NCI-H748 (cell line): Measurements from ENCODE around the gene MRPS16.

Experiments
- DNase-seq: peaks from one replicate; lab custom pipeline; 2025; ENCODE audit not compliant: unreplicated experiment; lab: John Stamatoyannopoulos, UW

MRPS16 gene

DNA sequence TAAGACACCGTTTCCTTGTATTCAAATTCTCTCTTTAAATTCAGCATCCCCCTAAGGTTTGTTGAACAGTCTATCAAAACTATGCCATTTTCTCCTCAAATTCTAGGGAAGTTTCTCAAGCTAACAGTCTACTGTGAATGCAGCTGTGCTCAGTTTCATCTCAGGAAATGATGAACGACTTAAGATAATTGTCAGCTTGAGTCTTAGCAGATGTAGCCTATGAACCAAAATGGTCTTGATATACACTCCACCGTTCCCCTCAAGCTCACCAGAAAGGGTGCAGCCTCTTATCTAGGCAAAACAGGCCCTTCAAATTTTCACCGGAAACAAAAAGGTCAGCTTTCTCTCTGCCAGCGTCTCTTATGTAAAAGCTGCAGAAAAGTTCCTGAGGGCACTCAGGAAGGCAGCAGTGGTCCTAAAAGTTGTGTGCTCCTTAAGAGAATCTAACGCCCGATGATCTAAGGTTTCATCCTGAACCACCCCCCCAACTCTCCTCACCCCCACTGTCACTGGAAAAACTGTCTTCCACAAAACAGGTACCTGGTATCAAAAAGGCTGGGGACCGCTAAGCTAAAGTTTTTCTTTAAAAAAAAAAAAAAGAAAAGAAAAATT, 7.5 kb downstream of the MRPS16 start:
- DNase-seq, result no peak

DNA sequence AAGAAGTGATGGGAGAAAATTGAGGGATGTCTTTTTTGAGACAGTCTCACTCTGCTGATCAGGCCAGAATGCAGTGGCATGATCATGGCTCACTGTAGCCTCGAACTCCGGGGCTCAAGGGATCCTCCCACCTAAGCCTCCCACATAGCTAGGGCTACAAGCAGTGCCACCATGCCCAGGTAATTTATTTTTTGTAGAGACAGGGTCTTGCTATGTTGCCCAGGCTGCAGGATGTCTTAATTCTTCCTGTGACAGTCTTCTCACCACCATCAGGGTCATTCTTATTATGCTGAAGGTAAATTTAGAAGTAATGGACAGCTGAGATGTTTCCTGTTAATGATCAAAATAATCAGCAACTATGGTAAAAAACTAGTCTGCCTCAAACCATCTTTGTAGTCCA, 12.5 kb downstream of the MRPS16 start:
- no peak for DNase-seq

DNA sequence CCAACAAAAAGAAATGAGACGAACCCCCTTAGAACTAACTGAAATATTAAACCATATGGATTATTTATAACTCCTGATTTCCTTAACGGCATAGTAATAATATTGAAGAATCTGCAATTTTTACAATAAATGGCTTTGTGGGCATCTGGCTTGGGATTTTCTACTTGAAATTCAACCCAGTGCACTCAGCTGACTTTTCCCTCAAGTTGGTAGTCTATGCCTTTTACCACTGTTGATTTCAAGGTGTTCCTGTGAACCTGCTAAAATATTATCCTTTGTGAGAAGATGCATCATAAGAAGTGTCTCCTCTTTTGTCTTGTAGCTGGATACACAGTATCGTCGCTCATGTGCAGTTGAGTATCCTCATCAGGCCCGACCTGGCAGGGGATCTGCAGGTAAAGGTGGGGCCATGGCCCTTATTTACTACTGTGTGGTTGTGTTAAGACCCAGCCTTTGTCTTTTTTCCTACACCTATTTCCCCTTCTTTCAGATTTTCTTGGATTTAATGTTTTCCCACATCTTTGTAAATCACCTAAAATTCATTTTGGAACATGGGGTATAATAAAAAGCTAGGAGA, 13.4 kb downstream of the MRPS16 start:
- DNase-seq, result no peak

DNA sequence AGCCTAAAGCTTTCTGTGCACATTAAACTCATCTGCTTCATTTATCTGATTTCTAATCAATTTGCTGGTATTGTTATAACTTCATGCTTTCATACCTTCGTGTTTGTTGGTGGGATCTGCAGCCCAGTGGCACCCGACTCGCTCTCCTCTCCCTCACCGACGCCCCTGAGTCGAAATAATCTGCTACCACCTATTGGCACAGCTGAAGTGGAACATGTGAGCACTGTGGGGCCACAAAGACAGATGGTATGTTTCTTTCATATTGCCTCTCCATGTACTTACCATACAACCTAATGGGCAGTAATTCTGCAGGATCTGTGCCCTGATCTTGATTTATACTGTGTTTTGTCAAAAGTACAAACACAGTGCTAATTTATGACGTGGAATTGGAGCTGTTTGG, 17.7 kb downstream of the MRPS16 start:
- no peak for DNase-seq

DNA sequence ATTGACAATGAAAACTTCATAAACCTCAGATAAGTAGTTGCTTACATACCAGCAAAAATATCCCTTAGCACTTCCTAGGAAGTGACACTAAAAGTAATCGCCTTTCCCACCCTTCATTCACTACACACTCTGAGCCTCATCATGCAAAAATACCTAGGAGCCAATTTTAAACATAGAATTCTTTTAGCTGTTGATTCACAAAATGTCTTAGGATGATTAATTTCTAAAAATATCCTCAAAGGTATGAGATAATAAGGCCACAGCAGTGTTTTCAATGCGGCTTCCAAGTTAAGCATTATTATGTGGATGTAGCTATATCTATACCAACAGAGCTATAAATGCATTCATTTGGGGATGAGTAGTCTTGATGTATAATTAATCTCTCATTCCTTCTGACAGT, 18.6 kb downstream of the MRPS16 start:
- no peak for DNase-seq

DNA sequence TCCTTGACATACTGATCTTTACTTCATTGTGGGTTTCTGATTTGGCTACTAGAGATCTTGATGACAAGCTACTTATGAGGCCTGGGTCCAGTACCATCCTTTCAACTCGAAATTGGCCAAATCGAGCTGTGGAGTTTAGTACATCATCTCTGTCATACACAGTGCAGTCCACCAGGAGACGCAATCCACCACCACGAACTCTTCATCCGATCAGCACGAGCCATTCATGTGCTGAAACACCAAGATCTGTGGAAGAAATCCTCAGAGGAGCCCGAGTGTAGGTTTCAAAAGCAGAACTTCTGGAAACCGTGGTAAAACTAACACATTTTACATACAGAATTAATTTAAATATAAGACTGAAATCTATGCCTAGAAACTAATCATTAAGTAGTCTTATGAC, 19.6 kb downstream of the MRPS16 start:
- DNase-seq, result no peak

DNA sequence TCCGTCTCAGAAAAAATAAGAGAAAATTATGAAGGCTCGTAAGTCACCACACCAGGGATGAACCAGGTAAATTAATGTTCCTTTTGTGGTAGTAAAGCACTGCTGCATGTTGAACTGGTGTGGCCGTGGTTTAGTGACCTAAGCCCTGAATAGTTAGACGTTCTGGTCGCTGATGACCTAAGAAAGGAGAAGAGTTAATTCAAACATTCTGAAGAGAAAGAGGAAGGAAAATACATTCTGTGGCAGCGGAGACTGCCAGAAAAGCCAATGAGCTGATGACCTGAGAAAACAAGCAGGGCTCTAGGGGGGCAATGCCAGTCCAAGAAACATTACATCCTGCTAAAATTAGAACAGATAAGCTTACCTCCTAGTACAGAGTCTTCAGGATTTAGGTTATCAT, 22.9 kb downstream of the MRPS16 start:
- DNase-seq, result no peak

DNA sequence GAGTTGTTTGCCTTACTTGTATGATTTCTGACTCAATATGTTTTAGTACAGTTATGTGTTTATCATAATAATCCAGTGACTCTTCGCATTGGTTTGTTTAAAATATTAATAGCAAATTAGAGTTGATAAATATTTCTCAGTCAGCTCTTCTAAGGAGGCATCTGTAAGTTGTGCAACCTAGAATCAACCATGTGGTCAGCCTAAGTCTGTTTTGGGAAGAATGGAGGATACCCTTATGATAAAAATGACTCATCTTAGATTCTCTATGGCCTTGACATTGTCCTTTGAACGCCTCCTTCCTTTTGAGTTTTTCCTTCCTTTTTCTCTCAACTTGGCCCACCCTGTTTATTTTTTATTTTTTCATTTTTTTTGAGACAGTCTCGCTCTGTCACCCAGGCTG, 24.2 kb downstream of the MRPS16 start:
- no peak for DNase-seq

DNA sequence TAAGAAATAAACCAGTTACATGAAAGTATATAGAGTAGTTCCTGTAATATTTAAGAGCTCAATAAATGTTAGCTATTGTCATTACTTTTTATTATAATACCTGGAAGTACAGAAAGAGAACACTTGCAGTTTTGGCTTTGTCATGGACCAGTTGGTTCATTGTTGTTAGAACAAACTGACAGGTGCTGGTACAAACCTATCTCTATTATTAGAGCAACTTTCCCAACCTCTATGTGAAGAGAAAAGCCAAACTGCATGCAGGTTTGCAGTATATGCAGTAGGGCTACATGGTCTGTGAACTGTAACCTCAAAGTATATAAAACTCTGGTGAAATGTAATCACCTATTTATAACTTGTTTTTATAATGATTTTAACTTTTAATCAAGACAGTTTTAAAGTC, 25.8 kb downstream of the MRPS16 start:
- no peak for DNase-seq

DNA sequence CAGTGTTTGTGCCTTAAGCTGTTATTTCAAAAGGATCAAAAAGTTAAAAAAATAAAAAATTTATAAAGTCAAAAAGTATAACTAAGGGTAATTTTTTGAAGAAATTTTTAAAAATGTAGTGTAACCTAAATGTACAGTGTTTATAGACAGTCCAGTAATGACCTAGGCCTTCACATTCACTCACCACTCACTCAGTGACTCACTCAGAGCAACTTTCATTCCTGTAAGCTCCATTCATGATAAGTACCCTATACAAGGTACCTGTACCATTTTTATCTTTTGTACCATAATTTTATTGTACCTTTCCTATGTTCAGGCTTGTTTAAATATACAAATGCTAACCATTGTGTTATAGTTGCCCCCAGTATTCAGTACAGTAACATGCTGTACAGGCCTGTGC, 26.9 kb downstream of the MRPS16 start:
- DNase-seq, result no peak

DNA sequence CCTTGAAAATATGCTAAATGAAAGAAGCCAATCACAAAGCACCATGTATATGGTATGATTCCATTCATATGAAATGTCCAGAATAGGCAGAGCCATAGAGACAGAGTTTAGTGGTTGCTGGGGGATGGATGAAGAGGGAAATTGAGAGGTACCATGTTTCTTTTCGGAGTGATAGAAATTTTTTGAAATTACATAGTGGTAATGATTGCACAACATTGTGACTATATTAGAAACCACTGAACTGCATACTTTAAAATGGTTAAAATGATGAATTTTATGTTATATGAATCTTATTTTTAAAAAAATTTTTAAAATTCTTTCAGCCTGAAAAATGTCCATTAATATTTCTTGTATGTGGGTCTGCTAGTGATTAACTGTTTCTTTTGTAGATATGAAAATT, 31.5 kb downstream of the MRPS16 start:
- DNase-seq, result no peak

DNA sequence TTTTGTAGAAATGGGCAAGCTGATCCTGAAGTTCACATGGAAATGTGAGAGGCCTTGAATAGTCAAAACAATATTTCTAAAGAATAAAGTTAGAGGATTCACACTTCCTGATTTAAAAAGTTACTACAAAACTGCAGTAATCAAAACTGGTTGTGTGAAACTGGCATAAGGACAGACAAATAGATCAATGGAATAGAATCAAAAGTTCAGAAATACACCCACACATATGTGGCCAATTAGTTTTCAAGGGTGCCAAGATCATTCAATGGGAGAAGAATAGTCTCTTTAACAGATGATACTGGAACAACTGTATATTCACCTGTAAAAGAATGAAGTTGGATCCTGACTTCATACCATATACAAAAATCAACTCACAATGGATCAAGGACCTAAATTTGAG, 33.1 kb downstream of the MRPS16 start:
- no peak for DNase-seq

DNA sequence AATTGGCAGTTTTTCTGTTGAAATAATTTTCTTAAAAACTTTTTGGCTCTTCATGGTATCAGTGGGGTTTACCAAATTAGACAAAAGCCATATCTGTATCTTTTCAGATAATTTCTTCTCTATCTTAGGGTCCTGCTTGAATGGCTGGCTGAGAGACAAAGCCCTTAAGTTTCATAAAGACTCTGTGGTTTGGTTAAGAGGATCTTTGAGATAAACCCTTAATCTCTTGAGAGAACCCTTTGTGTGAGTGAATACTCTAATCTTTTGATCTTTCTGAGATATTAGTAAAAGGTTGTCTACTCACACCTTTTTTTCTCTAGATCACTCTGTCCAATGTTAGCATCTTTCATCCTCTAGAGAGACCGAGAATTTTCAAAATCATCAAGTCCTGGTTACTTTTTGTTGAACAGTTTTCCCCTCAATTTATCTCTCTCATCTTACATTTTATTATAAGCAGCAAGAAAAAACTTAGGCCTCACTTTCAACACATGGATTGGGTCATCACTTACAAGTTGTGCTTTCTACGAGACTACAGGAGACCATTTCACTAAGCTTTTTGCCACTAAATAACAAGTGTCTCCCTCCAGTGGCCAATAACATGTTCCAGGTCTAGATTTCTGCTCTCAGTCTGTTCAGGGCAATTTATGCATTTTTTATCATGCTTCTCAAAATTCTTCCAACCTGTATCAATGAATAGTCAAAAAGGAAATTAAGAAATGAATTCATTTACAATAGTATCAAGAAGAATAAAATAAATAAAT, 33.8 kb downstream of the MRPS16 start:
- peak; percentile 4 for DNase-seq

DNA sequence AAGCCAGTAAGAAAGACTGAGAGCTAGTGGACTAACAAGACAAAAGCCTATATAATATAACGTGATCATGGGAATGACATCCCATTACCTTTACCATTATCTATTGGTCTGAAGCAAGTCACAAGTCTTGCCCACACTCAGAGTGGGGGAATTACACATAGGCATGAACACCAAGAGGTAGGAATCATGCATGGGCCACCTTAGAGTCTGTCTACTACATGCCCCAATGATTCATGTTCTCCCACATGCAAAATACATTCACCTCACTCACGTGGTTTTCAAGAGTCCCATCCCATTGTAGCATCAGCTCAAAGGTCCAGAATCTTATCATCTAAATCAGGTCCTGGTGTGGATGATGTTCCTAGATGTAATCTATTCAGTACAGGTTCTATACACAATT, 34.8 kb downstream of the MRPS16 start:
- DNase-seq, result no peak

DNA sequence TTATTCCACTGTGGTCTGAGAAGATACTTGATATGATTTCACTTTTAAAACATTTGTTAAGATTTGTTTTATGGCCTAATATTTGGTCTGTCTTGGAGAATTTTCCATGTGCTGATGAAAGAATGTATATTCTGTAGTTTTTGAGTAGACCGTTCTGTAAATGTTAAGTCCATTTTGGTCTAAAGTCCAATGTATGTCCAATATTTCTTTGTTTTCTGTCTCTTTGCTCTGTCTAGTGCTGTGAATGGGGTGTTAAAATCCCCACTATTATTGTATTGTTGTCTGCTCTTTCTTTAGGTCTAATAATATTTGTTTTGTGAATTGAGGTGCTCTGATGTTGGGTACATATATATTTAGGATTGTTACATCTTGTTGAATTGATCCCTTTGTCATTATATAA, 36.7 kb downstream of the MRPS16 start:
- DNase-seq, result no peak

DNA sequence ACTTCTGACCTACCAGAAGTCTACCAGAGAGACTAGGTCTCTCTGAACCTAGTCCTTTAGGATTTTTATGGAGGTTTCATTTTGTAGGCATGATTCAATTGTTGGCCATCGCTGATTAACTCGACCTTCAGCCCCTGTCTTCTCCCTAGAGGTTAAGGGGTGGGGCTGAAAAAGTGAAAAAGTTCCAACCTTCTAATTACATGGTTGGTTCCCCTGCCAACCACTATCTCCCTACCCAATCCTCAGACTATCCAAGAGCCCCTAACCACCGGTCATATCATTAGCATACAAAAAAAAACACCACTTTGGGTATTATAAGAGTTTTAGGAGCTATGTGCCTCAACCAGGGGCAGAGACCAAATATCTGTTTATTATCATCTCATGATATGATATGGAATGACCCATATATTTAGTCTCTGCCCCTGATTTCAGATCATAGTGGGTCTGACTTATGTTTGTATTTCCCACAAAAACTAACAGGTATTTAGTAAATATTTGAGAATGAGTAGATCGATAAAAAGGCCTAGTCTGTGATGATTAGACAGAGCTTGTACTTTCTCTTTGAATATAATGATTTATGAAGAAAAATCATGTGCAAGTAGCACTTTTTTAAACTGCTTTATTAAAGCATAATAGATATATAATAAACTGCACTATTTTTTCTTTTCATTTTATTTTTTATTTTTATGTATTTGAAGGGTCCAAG, 41.2 kb downstream of the MRPS16 start:
- no peak for DNase-seq

DNA sequence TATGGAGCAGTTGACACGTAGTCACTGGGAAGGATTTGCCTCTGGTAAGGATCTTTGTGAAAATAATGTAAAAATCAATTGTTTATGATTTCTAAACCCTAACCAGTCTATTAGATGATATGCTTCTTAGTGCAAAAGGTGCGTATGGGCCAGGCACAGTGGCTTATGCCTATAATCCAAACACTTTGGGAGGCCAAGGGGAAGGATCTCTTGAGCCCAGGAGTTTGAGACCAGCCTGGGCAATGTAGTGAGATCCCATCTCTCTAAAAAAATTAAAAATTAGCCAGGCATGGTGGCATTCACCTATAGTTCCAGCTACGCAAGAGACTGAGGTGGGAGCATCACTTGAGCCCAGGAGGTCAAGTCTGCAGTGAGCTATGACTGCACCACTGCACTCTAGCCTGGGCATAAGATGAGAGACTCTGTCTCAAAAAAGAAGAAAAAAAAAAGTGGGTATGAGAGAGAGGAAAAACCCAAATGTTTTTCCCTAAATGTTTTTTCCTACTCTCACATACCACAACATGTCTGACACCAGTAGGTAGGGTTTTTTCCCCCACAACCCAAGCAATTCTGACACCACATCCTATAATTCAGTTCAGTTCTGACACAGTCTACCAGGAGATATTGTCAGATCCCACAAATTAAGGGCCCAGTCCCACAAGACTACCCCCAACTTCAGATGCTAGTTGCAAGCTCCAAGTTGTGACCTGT, 41.9 kb downstream of the MRPS16 start:
- no peak for DNase-seq

DNA sequence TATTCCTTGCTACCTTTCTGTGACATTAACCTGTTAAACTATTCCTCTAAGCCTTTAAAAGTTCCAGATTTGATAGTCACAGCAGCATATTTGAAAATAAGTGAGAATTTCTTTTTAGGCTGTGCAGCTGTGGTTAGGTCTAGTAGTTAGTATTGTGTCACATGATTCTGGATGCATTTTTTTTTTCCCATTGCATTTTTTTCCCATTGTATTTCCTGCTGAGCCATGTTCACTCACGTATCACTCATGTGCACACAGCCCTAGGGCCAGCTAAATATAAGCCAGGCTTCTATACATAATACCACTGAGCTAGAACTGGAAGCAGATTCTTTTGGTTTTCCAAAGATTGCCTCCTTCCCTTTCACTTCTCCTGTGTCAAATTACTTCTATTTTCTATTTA, 42.7 kb downstream of the MRPS16 start:
- DNase-seq, result no peak

DNA sequence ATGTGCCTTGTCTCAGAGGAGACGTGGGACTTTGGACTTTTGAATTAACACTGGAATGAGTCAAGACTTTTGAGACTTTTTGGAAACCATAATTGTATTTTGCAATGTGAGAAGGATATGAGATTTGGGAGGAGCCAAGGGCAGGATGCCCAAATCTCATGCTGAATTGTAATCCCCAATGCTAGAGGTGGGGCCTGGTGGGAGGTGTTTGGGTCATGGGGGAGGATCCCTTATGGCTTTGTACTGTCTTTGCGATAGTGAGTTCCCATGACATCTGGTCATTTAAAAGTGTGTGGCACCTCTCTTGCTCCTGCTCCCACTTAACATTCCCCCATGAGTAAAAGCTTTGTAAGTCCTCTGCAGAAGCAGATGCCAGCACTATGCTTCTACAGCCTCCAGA, 44.6 kb downstream of the MRPS16 start:
- no peak for DNase-seq

DNA sequence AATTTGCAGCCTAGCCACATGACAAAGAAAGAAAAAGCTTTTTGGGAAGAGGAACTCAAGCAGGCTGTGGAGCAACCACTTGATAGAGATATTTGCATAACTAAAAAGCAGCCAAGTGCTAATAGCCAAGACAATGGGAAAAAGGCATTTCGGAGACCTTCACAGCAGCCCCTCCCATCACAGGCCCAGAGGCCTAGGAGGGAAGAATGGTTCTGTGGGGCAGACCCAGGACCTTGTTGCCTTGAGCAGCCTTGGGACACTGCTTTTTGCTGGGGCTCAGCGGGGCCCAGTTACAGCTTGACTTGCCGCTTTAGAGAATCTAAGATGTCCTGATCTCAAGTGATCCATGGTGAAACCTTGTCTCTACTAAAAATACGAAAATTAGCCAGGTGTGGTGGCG, 46.1 kb downstream of the MRPS16 start:
- no peak for DNase-seq

DNA sequence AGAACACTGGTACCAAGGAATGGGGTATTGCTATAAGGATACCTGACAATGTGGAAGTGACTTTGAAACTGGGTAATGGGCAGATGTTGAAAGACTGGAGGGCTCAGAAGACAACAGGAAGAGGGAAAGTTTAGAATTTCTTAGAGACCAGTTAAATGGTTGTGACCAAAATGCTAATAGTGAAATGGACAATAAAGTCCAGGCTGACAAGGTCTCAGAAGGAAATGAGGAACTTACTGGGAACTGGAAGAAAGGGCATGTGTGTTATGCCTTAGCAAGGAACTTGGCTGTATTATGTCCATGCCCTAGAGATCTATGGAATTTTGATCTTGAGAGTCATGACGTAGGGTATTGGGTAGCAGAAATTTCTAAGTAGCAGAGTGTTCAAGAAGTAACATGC, 46.6 kb downstream of the MRPS16 start:
- DNase-seq, result no peak
